Activated T-cell treated with anti-CD3 and anti-CD28 coated beads, Interleukin-2, amount 50 U/mL, for 48 hours (primary cell): Measurements from ENCODE around the gene DACH1.

Experiments
- DNase-seq, 2 experiments: peaks; one replicate each; pipeline ENCODE4 v3.0.0-alpha.2; 2020

The DACH1 gene

DNA sequence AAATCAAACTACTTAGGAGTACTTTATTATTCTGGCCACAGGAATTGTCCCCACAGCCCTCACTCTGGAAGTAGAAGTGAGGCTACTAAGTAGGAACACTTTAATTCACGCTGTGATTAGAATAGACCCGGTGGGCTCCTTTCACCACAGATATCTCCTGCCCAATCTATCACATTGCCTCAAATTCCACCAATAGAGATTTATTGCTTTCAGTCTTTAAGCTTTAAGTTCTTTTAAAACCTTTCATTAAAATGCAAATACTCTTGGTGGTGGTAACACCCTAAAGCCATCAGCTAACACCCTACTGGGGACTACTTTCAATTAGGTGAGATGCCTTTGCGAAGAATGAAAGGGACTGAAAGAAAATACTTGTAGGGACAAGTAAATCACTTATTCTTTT, 181.9 kb downstream of the DACH1 start:
- DNase-seq = no peak

DNA sequence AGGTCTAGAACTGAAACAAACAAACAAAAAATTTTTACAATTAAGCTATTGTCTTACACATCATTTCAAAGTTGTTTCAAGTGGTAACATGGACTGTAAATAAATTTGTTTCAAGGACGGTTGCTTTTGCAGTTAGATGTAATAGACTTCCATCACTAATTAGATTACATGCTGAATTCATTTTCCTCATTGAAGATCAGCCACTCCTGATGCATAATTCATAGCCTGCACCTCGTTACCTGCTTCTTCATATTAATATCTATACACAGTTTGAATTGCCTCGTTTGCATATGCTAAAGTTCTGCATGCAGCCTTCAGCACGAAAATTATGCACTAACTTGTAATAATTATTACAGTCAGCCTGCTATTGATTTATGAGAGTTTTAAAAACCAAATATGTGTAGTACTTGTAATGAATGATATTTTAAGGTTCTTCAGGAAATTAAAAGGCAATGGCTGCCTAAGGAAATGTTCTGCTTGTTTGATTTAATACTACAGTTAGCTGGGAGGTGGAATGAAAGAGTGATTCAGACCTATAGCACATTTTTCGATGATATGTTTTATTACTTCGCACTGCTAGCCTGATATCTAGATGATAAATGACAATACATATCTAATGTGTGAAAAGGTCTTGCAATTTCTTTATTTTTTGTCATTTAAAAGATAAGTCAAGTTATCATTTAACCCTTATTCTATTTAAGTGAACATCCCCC, 184.9 kb downstream of the DACH1 start:
- DNase-seq = no peak

- DNase-seq = no peak
Observed at GRCh38 chr13:71677124-71677523, 189.9 kb downstream of the DACH1 start.

- no peak for DNase-seq
Observed at GRCh38 chr13:71672512-71672911, 194.5 kb downstream of the DACH1 start.

- DNase-seq = no peak
Observed at GRCh38 chr13:71663431-71663830, 203.6 kb downstream of the DACH1 start.

GRCh38 chr13:71661921-71662320, 205.1 kb downstream of the DACH1 start:
- DNase-seq = no peak

DNA sequence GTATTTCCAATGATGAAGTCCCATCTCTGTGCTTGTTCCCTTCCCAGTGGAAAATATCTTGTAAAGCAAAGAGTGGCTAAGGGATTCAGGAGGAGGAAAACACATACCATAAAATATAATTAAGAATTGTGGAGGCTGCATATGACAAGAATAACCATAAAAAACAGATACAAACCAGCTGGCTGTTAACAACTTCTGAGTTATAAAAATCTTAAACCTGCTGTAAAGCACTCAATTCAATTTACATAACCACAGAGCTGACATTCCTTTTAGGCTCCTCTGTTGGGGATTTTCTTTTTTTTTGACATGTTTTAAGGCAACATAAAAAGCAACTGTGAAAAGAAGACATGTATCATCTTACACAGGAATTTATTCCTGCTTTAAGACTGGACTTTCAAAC, 207.6 kb downstream of the DACH1 start:
- DNase-seq = no peak

- DNase-seq = no peak
Observed at GRCh38 chr13:71645467-71645866, 221.5 kb downstream of the DACH1 start.

- no peak for DNase-seq
Observed at GRCh38 chr13:71644579-71644978, 222.4 kb downstream of the DACH1 start.

- no peak for DNase-seq
Observed at GRCh38 chr13:71643448-71643860, 223.6 kb downstream of the DACH1 start.

DNA sequence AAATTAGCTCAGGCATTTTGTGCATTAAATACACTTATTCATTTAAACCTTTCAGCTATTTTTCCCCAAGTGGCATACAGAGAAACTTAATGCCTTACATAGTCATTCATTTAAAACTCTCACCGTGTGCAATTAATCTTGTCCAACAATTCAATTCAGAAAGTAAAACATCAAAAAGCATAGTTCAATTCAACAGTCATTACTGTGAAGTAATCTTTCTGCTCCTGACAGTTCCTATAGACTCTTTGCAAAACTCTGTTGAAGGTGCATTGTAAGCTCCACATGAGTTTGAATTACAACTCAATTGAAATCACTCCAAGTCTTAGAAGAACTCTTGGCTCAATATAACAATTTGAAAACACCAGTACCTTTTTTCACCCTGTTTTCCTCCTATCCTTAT, 228.3 kb downstream of the DACH1 start:
- no peak for DNase-seq

- no peak for DNase-seq
Observed at GRCh38 chr13:71634602-71635443, 232.2 kb downstream of the DACH1 start.

- DNase-seq = no peak
Observed at GRCh38 chr13:71634182-71634581, 232.8 kb downstream of the DACH1 start.

- DNase-seq = no peak
Observed at GRCh38 chr13:71632721-71633120, 234.3 kb downstream of the DACH1 start.

- DNase-seq = no peak
Observed at GRCh38 chr13:71632206-71632605, 234.8 kb downstream of the DACH1 start.

- no peak for DNase-seq
Observed at GRCh38 chr13:71629167-71629566, 237.8 kb downstream of the DACH1 start.

- no peak for DNase-seq
Observed at GRCh38 chr13:71626421-71627117, 240.4 kb downstream of the DACH1 start.

GRCh38 chr13:71625694-71626093, 241.3 kb downstream of the DACH1 start:
- DNase-seq = no peak

GRCh38 chr13:71624653-71625600, 242.1 kb downstream of the DACH1 start:
- DNase-seq = no peak

- no peak for DNase-seq
Observed at GRCh38 chr13:71621174-71622124, 245.6 kb downstream of the DACH1 start.

- DNase-seq = no peak
Observed at GRCh38 chr13:71619096-71619495, 247.9 kb downstream of the DACH1 start.
